GM23338 (cell line): ENCODE measurements around the gene CYTH1. TPM values are rescaled to one million over a fixed set of nuclear protein-coding genes. Genes with fewer than 3 reads are reported as not detected.

Experiments
- ATAC-seq: fragments of 200-7000 bp; cut with Tn5 transposase; 3 replicates; pipeline ENCODE4 v1.9.1; 2020
- DNase-seq: peaks from one replicate; pipeline ENCODE4 v3.0.0-alpha.2; 2015; ENCODE audit warnings: low spot score
- H2AFZ ChIP-seq: fragments of 200-600 bp; sonication (generic); 2 replicates; pipeline ENCODE4 v1.8.0; 2016; ENCODE audit warnings: antibody characterized with exemption, mild to moderate bottlenecking, moderate library complexity
- H3F3A ChIP-seq: fragments of 200-600 bp; sonication (generic); replicated peaks from 2 replicates; pipeline ENCODE4 v1.8.0; 2017; ENCODE audit warnings: antibody characterized with exemption, mixed run types, low read depth
- H3K27ac ChIP-seq: fragments of 200-600 bp; sonication (generic); 2 replicates; pipeline ENCODE4 v1.6.1; 2016; ENCODE audit warnings: low read depth
- H3K27me3 ChIP-seq: fragments of 200-600 bp; sonication (generic); 2 replicates; pipeline ENCODE4 v1.8.0; 2016; ENCODE audit warnings: mild to moderate bottlenecking, mixed run types, moderate library complexity; ENCODE audit not compliant: insufficient read depth
- H3K36me3 ChIP-seq: fragments of 200-600 bp; sonication (generic); 2 replicates; pipeline ENCODE4 v1.8.0; 2016; ENCODE audit warnings: mild to moderate bottlenecking; ENCODE audit not compliant: insufficient read depth
- H3K4me1 ChIP-seq: fragments of 200-600 bp; sonication (generic); 2 replicates; pipeline ENCODE4 v1.8.0; 2016; ENCODE audit warnings: mild to moderate bottlenecking, moderate library complexity; ENCODE audit not compliant: insufficient read depth
- H3K4me2 ChIP-seq: fragments of 200-600 bp; sonication (generic); 2 replicates; pipeline ENCODE4 v1.7.1; 2017; ENCODE audit warnings: mixed run types
- H3K4me3 ChIP-seq: fragments of 200-600 bp; sonication (generic); 2 replicates; pipeline ENCODE4 v1.6.1; 2016; ENCODE audit warnings: mixed run types
- H3K79me2 ChIP-seq: fragments of 200-600 bp; sonication (generic); replicated peaks from 2 replicates; pipeline ENCODE4 v1.8.0; 2017; ENCODE audit warnings: mild to moderate bottlenecking; ENCODE audit not compliant: insufficient read depth
- H3K9me2 ChIP-seq: fragments of 200-600 bp; sonication (generic); 2 replicates; pipeline ENCODE4 v1.8.0; 2017; ENCODE audit not compliant: insufficient read depth
- H4K20me1 ChIP-seq: fragments of 200-600 bp; sonication (generic); replicated peaks from 2 replicates; pipeline ENCODE4 v1.8.0; 2017; ENCODE audit warnings: mild to moderate bottlenecking; ENCODE audit not compliant: insufficient read depth
- H3K27ac Mint-ChIP-seq: 2 replicates; pipeline ENCODE4 v1.8.0; 2020; ENCODE audit warnings: inconsistent platforms, mild to moderate bottlenecking, moderate library complexity, mixed read lengths
- H3K27me3 Mint-ChIP-seq: 3 replicates; pipeline ENCODE4 v1.8.0; 2022; ENCODE audit warnings: low read depth, mild to moderate bottlenecking, moderate library complexity, mixed read lengths, inconsistent platforms; ENCODE audit not compliant: insufficient read depth, poor library complexity
- H3K36me3 Mint-ChIP-seq: 3 replicates; pipeline ENCODE4 v1.8.0; 2021; ENCODE audit warnings: low read depth, mild to moderate bottlenecking, inconsistent platforms, moderate library complexity, mixed read lengths
- H3K4me1 Mint-ChIP-seq: 3 replicates; pipeline ENCODE4 v1.8.0; 2020; ENCODE audit warnings: mild to moderate bottlenecking, inconsistent platforms, mixed read lengths
- H3K4me3 Mint-ChIP-seq: 3 replicates; pipeline ENCODE4 v1.8.0; 2021; ENCODE audit warnings: moderate library complexity, mild to moderate bottlenecking, inconsistent platforms, mixed read lengths
- H3K9me3 Mint-ChIP-seq: 3 replicates; pipeline ENCODE4 v1.8.0; 2020; ENCODE audit warnings: moderate library complexity, mild to moderate bottlenecking, inconsistent platforms, mixed read lengths
- CREB1 ChIP-seq: fragments of 250-450 bp; sonication (Bioruptor Pico); IDR thresholded peaks from 2 replicates; pipeline ENCODE4 v1.5.0; 2020; ENCODE audit warnings: low read depth, mild to moderate bottlenecking, moderate library complexity
- CTCF ChIP-seq, 2 experiments: fragments of 200-600 bp in 1 of 2; sonication (generic) in 1 of 2; conservative IDR thresholded peaks; 2 replicates each; pipeline versions ENCODE4 v1.5.1 to v1.6.1; 2016 to 2017; ENCODE audit warnings: antibody characterized with exemption in 2 of 2, low read depth in 2 of 2, mild to moderate bottlenecking in 2 of 2, moderate library complexity in 1 of 2
- EZH2 ChIP-seq: fragments of 200-600 bp; sonication (generic); IDR thresholded peaks from one replicate; pipeline ENCODE4 v1.8.0; 2017; ENCODE audit warnings: antibody characterized with exemption, mild to moderate bottlenecking, low read depth; ENCODE audit not compliant: unreplicated experiment
- EZH2phosphoT487 ChIP-seq: fragments of 200-600 bp; sonication (generic); IDR thresholded peaks from one replicate; pipeline ENCODE4 v1.8.1; 2018; ENCODE audit warnings: antibody characterized with exemption; ENCODE audit not compliant: unreplicated experiment
- JUNB ChIP-seq: IDR thresholded peaks from one replicate; pipeline ENCODE4 v1.6.1; 2016; ENCODE audit warnings: antibody characterized with exemption; ENCODE audit not compliant: unreplicated experiment
- NANOG ChIP-seq: IDR thresholded peaks from 2 replicates; pipeline ENCODE4 v1.6.1; 2016; ENCODE audit warnings: antibody characterized with exemption, borderline replicate concordance
- POLR2AphosphoS5 ChIP-seq: IDR thresholded peaks from 2 replicates; pipeline ENCODE4 v1.6.1; 2016; ENCODE audit warnings: antibody characterized with exemption, low read depth
- REST ChIP-seq: IDR thresholded peaks from one replicate; pipeline ENCODE4 v1.6.1; 2018; ENCODE audit warnings: antibody characterized with exemption; ENCODE audit not compliant: unreplicated experiment
- ZNF331 ChIP-seq: fragments of 250-450 bp; sonication (Bioruptor Pico); IDR thresholded peaks from 2 replicates; pipeline ENCODE4 v1.5.0; 2020; ENCODE audit warnings: low read depth, mild to moderate bottlenecking, moderate library complexity
- ZNF462 ChIP-seq: fragments of 250-450 bp; sonication (Bioruptor Pico); IDR thresholded peaks from 2 replicates; pipeline ENCODE4 v1.5.0; 2020; ENCODE audit warnings: mild to moderate bottlenecking, moderate library complexity
- polyA plus RNA-seq: library from polyadenylated mRNA; unstranded; fragments of >200 nt; fragmentation: Nextera tagmentation; extraction: Ambion mirVana; gene quantifications from 2 replicates; pipeline ENCODE4 v1.2.1, GENCODE V29; 2016
- total RNA-seq: library from RNA; depleted of rRNA; stranded (reverse); fragments of >200 nt; shearing (Covaris generic); gene quantifications from 2 replicates; pipeline ENCODE4 v1.2.3, GENCODE V29; 2014

Gene CYTH1
- total and polyA plus RNA-seq, 2 experiments from 2014 or later, result 13.8 to 14.5 TPM

- TF ChIP-seq ZNF462, result no peak
- TF ChIP-seq EZH2phosphoT487, result no peak
- TF ChIP-seq ZNF331, result no peak
- TF ChIP-seq NANOG, result no peak
- no peak for TF ChIP-seq EZH2
- TF ChIP-seq CTCF (conservative IDR thresholded peaks at IDR 0.05; ENCODE audit: low read depth in 2 of 2), result no peak
Observed at GRCh38 chr17:78712043-78712442, 70.0 kb downstream of the CYTH1 start (continued).

GRCh38 chr17:78710607-78711006 is 71.5 kb downstream of the CYTH1 start:
- peaks cover 4% of the 10 kb centered on the region for H3K27me3 Mint-ChIP-seq
- Histone ChIP-seq H3K9me2 (no peaks in the 10 kb centered on the region), H4K20me1 (no peaks in the 10 kb centered on the region; the same call in none of the 2 replicates), H3K4me3 (no peak overlapping the region), H3K4me2 (no peak overlapping the region), H3F3A (no peaks in the 10 kb centered on the region), H3K36me3 (no peaks in the 10 kb centered on the region), H3K79me2 (peaks cover 7% of the 10 kb centered on the region), H3K4me1 (no peaks in the 10 kb centered on the region; the same call in 1 of the 2 replicates), H3K27ac (no peak overlapping the region), H3K27me3 (no peaks in the 10 kb centered on the region), H2AFZ (no peak overlapping the region)
- H3K36me3 Mint-ChIP-seq, result peaks cover 2% of the 10 kb centered on the region; the same call in 1 of the 3 replicates
- no peaks in the 10 kb centered on the region for H3K9me3 Mint-ChIP-seq
- peaks cover 10% of the 10 kb centered on the region for H3K4me1 Mint-ChIP-seq
- DNase-seq, result no peak
- H3K27ac Mint-ChIP-seq, result no peak overlapping the region
- ATAC-seq, result no peak
- H3K4me3 Mint-ChIP-seq, result no peak overlapping the region
- TF ChIP-seq POLR2AphosphoS5, result no peak
- no peak for TF ChIP-seq CREB1 (CRISPR knock-in tag)
- no peak for TF ChIP-seq JUNB
- TF ChIP-seq NANOG, result no peak
- TF ChIP-seq ZNF331, result no peak
- TF ChIP-seq REST, result no peak
